Ishikawa (cell line): ENCODE measurements around the gene TUBGCP3.

ENCODE experiments used
- CEBPB ChIP-seq: IDR thresholded peaks from 2 replicates; pipeline ENCODE4 v1.6.1; 2012
- CREB1 ChIP-seq: IDR thresholded peaks from 2 replicates; pipeline ENCODE4 v1.6.1; 2012; ENCODE audit warnings: low read depth
- EGR1 ChIP-seq: IDR thresholded peaks from 2 replicates; pipeline ENCODE4 v1.6.1; 2012
- EP300 ChIP-seq: IDR thresholded peaks from 2 replicates; pipeline ENCODE4 v1.6.1; 2012; ENCODE audit warnings: borderline replicate concordance
- FOXM1 ChIP-seq: IDR thresholded peaks from 2 replicates; pipeline ENCODE4 v1.6.1; 2012; ENCODE audit warnings: low read depth, borderline replicate concordance
- NFIC ChIP-seq: IDR thresholded peaks from 2 replicates; pipeline ENCODE4 v1.6.1; 2012
- RAD21 ChIP-seq: IDR thresholded peaks from 2 replicates; pipeline ENCODE4 v1.6.1; 2012; ENCODE audit warnings: low read depth
- TAF1 ChIP-seq: IDR thresholded peaks from 2 replicates; pipeline ENCODE4 v1.6.1; 2012; ENCODE audit warnings: low read depth, mild to moderate bottlenecking
- TCF12 ChIP-seq: IDR thresholded peaks from 2 replicates; pipeline ENCODE4 v1.6.1; 2012; ENCODE audit warnings: low read depth
- TEAD4 ChIP-seq: IDR thresholded peaks from 2 replicates; pipeline ENCODE4 v1.6.1; 2012
- USF1 ChIP-seq: IDR thresholded peaks from 2 replicates; pipeline ENCODE4 v1.6.1; 2012
- YY1 ChIP-seq: IDR thresholded peaks from 2 replicates; pipeline ENCODE4 v1.6.1; 2012; ENCODE audit warnings: low read depth
- ZBTB7A ChIP-seq: IDR thresholded peaks from 2 replicates; pipeline ENCODE4 v1.6.1; 2012; ENCODE audit warnings: low read depth
- TF ChIP-seq, protein P1 (sequence below): IDR thresholded peaks from 2 replicates; pipeline ENCODE4 v1.6.1; 2012
- TF ChIP-seq, protein P2 (sequence below): IDR thresholded peaks from 2 replicates; pipeline ENCODE4 v1.6.1; 2012; ENCODE audit warnings: low read depth, mild to moderate bottlenecking

TUBGCP3 gene

DNA sequence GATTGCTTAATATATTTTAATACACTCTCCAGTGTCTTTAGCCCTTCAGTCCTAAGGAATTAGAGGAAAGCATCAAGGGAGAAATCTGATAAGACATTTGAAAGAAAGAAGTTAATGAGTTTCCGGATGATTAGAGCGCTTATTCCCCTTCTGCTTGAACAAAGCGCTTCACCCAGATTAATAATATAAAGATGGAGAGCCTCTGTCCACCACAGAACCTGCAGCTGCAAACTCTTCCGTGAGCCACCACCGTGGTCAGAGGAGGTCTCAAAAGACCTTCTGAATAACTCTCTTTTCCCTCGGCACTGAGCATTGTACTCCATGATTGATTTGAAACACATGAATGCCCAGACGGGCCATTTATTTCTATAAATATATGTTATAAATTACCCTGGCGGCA, 14.2 kb upstream of the TUBGCP3 start:
- TF ChIP-seq CREB1, result no peak
- no peak for TF ChIP-seq YY1
- TF ChIP-seq, protein P1, sequence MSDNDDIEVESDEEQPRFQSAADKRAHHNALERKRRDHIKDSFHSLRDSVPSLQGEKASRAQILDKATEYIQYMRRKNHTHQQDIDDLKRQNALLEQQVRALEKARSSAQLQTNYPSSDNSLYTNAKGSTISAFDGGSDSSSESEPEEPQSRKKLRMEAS, result no peak
- TF ChIP-seq, protein P2, sequence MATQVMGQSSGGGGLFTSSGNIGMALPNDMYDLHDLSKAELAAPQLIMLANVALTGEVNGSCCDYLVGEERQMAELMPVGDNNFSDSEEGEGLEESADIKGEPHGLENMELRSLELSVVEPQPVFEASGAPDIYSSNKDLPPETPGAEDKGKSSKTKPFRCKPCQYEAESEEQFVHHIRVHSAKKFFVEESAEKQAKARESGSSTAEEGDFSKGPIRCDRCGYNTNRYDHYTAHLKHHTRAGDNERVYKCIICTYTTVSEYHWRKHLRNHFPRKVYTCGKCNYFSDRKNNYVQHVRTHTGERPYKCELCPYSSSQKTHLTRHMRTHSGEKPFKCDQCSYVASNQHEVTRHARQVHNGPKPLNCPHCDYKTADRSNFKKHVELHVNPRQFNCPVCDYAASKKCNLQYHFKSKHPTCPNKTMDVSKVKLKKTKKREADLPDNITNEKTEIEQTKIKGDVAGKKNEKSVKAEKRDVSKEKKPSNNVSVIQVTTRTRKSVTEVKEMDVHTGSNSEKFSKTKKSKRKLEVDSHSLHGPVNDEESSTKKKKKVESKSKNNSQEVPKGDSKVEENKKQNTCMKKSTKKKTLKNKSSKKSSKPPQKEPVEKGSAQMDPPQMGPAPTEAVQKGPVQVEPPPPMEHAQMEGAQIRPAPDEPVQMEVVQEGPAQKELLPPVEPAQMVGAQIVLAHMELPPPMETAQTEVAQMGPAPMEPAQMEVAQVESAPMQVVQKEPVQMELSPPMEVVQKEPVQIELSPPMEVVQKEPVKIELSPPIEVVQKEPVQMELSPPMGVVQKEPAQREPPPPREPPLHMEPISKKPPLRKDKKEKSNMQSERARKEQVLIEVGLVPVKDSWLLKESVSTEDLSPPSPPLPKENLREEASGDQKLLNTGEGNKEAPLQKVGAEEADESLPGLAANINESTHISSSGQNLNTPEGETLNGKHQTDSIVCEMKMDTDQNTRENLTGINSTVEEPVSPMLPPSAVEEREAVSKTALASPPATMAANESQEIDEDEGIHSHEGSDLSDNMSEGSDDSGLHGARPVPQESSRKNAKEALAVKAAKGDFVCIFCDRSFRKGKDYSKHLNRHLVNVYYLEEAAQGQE, result no peak
- no peak for TF ChIP-seq EGR1
- TF ChIP-seq USF1, result no peak
- TF ChIP-seq ZBTB7A, result no peak
- no peak for TF ChIP-seq TCF12
- TF ChIP-seq CEBPB, result no peak
- TF ChIP-seq FOXM1, result no peak
- no peak for TF ChIP-seq EP300
- TF ChIP-seq NFIC, result no peak
- no peak for TF ChIP-seq TEAD4
- TF ChIP-seq TAF1, result no peak
- TF ChIP-seq RAD21, result no peak

GRCh38 chr13:112601371-112601770, 13.4 kb upstream of the TUBGCP3 start:
- TF ChIP-seq YY1, result no peak
- no peak for TF ChIP-seq CEBPB
- no peak for TF ChIP-seq FOXM1
- TF ChIP-seq NFIC, result no peak
- no peak for TF ChIP-seq CREB1
- TF ChIP-seq, protein P1, result no peak
- TF ChIP-seq ZBTB7A, result no peak
- no peak for TF ChIP-seq TCF12

DNA sequence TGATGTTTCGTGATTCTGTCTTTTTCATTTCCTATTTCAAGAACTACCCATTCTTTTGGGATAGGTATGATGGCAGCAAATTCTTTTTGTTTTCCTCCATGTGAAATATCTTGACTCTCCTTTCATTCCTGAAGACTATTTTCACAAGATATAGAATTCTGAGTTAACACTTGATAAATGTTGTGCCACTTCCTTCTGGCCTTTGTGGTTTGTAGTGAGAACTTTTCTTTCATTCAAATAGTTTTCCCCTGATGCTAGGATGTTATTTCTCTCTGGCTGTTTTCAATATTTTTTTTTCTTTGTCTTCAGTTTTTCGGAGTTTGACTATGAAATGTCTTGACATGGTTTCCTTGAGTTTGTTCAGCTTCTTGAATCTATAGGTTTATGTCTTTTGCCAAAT, 8.3 kb upstream of the TUBGCP3 start:
- TF ChIP-seq TAF1, result no peak
- TF ChIP-seq CEBPB, result no peak

GRCh38 chr13:112592647-112593046, 4.7 kb upstream of the TUBGCP3 start:
- TF ChIP-seq TCF12 (no peak), NFIC (no peak)

GRCh38 chr13:112592181-112592580, 4.2 kb upstream of the TUBGCP3 start:
- no peak for TF ChIP-seq TCF12
- TF ChIP-seq EP300, result no peak
- TF ChIP-seq ZBTB7A, result no peak
- no peak for TF ChIP-seq CEBPB
- no peak for TF ChIP-seq YY1
- no peak for TF ChIP-seq TAF1
- TF ChIP-seq, protein P1, result no peak
- TF ChIP-seq TEAD4, result no peak
- no peak for TF ChIP-seq CREB1
- TF ChIP-seq, protein P2, result no peak
- no peak for TF ChIP-seq NFIC
- no peak for TF ChIP-seq USF1
- no peak for TF ChIP-seq RAD21
- no peak for TF ChIP-seq FOXM1
- no peak for TF ChIP-seq EGR1

GRCh38 chr13:112588490-112589297, 741 bp upstream of the TUBGCP3 start:
- no peak for TF ChIP-seq EP300
- TF ChIP-seq RAD21, result no peak
- TF ChIP-seq EGR1, result no peak
- no peak for TF ChIP-seq USF1
- TF ChIP-seq TAF1, result no peak
- no peak for TF ChIP-seq FOXM1
- no peak for TF ChIP-seq CREB1
- TF ChIP-seq TCF12, result no peak
- no peak for TF ChIP-seq TEAD4
- TF ChIP-seq, protein P2, result no peak
- TF ChIP-seq, protein P1, result no peak
- TF ChIP-seq NFIC, result no peak
